ENCODE data around the gene NDUFB10. TPM values are rescaled to one million over a fixed set of nuclear protein-coding genes. Genes with fewer than 3 reads are reported as not detected.

The NDUFB10 gene
- total and polyA plus RNA-seq, 5 donors from 2014 or later, result 65.1 to 288 (median 193) TPM

- DNase-seq (peak in 2 of 3 donors; percentile 23 to 49), ATAC-seq (ENCODE audit: low read depth in 2 of 2) (peak in 1 of 2 donors; percentile 6)
- no peaks in the 10 kb centered on the region for H3K27me3 ChIP-seq (ENCODE audit: control insufficient read depth, insufficient read depth, low read length)
- peak overlapping the region; percentile 98 for H3K27ac ChIP-seq (ENCODE audit: insufficient read depth, low read length, poor library complexity, severe bottlenecking)
- peaks cover 52% of the 10 kb centered on the region for H3K4me1 ChIP-seq (ENCODE audit: control insufficient read depth, insufficient read depth, low read length, poor library complexity, severe bottlenecking)
- Mint-ChIP-seq H3K36me3 (peaks cover 18% of the 10 kb centered on the region), H3K4me1 (peaks cover 11 to 55% (median 32%) of the 10 kb centered on the region in 4 donors), H3K4me3 (peak overlapping the region; percentile 94 to 97 (median 96)), H3K27me3 (peaks cover 6% of the 10 kb centered on the region), H3K9me3 (peaks cover 0 to 4% (median 0%) of the 10 kb centered on the region in 7 donors), H3K27ac (peak overlapping the region; percentile 95 to 98 (median 97))
- H3K36me3 ChIP-seq (ENCODE audit: control insufficient read depth, insufficient read depth, low read length), result peaks cover 16% of the 10 kb centered on the region
- H3K9me3 ChIP-seq (ENCODE audit: control insufficient read depth in 2 of 2, low read length in 2 of 2), result no peaks in the 10 kb centered on the region
- H3K4me3 ChIP-seq (ENCODE audit: low read depth, low read length), result peak overlapping the region; percentile 74
Observed at GRCh38 chr16:1963806-1964505, 4.6 kb downstream of the NDUFB10 start.

- peaks cover 46% of the 10 kb centered on the region for H3K4me1 ChIP-seq (ENCODE audit: control insufficient read depth, insufficient read depth, low read length, poor library complexity, severe bottlenecking)
- Mint-ChIP-seq H3K9me3 (peaks cover 0 to 4% (median 0%) of the 10 kb centered on the region in 7 donors), H3K4me1 (peaks cover 11 to 50% (median 32%) of the 10 kb centered on the region in 4 donors), H3K27ac (peak within 1 kb of the TSS; percentile 97 to 98 (median 97)), H3K36me3 (peaks cover 18% of the 10 kb centered on the region), H3K4me3 (peak within 1 kb of the TSS; percentile 94 to 97 (median 96)), H3K27me3 (peaks cover 6% of the 10 kb centered on the region)
- H3K9me3 ChIP-seq (ENCODE audit: control insufficient read depth in 2 of 2, low read length in 2 of 2), result no peaks in the 10 kb centered on the region
- ATAC-seq (ENCODE audit: low read depth in 2 of 2), result peak; percentile 93 to 95
- H3K27me3 ChIP-seq (ENCODE audit: control insufficient read depth, insufficient read depth, low read length), result no peaks in the 10 kb centered on the region
- peak; percentile 98 to 99 (median 99) for DNase-seq
- H3K36me3 ChIP-seq (ENCODE audit: control insufficient read depth, insufficient read depth, low read length), result peaks cover 16% of the 10 kb centered on the region
- peak within 1 kb of the TSS; percentile 74 for H3K4me3 ChIP-seq (ENCODE audit: low read depth, low read length)
- H3K27ac ChIP-seq (ENCODE audit: insufficient read depth, low read length, poor library complexity, severe bottlenecking), result peak within 1 kb of the TSS; percentile 98
Observed at GRCh38 chr16:1964506-1965395, 5.4 kb downstream of the NDUFB10 start, which contains the start of gene RPS2. RPS2 (minus strand) TSS chr16:1964826; CDS start chr16:1964625, 201 bp downstream.

GRCh38 chr16:1965396-1966001, 6.2 kb downstream of the NDUFB10 start:
- H3K4me3 Mint-ChIP-seq, result peak overlapping the region; percentile 94 to 97 (median 96)
- peaks cover 39% of the 10 kb centered on the region for H3K4me1 ChIP-seq (ENCODE audit: control insufficient read depth, insufficient read depth, low read length, poor library complexity, severe bottlenecking)
- DNase-seq, result peak in 2 of 3 donors; percentile 29 to 34
- peaks cover 18% of the 10 kb centered on the region for H3K36me3 Mint-ChIP-seq
- H3K4me1 Mint-ChIP-seq, result peaks cover 8 to 48% (median 27%) of the 10 kb centered on the region in 4 donors
- peaks cover 16% of the 10 kb centered on the region for H3K36me3 ChIP-seq (ENCODE audit: control insufficient read depth, insufficient read depth, low read length)
- H3K4me3 ChIP-seq (ENCODE audit: low read depth, low read length), result peak overlapping the region; percentile 71
- H3K9me3 ChIP-seq (ENCODE audit: control insufficient read depth in 2 of 2, low read length in 2 of 2), result no peaks in the 10 kb centered on the region
- peak overlapping the region; percentile 70 to 97 (median 97) for H3K27ac Mint-ChIP-seq
- peaks cover 6% of the 10 kb centered on the region for H3K27me3 Mint-ChIP-seq
- ATAC-seq (ENCODE audit: low read depth in 2 of 2), result no peak
- H3K9me3 Mint-ChIP-seq, result peaks cover 0 to 3% (median 0%) of the 10 kb centered on the region in 7 donors
- no peaks in the 10 kb centered on the region for H3K27me3 ChIP-seq (ENCODE audit: control insufficient read depth, insufficient read depth, low read length)
- H3K27ac ChIP-seq (ENCODE audit: insufficient read depth, low read length, poor library complexity, severe bottlenecking), result peak overlapping the region; percentile 98

- Histone ChIP-seq H3K4me3 (ENCODE audit: low read depth, low read length) (peak within 1 kb of the TSS; percentile 71), H3K36me3 (ENCODE audit: control insufficient read depth, insufficient read depth, low read length) (peaks cover 14% of the 10 kb centered on the region), H3K27ac (ENCODE audit: insufficient read depth, low read length, poor library complexity, severe bottlenecking) (peak within 1 kb of the TSS; percentile 98), H3K27me3 (ENCODE audit: control insufficient read depth, insufficient read depth, low read length) (no peaks in the 10 kb centered on the region), H3K9me3 (ENCODE audit: control insufficient read depth in 2 of 2, low read length in 2 of 2) (no peaks in the 10 kb centered on the region), H3K4me1 (ENCODE audit: control insufficient read depth, insufficient read depth, low read length, poor library complexity, severe bottlenecking) (peaks cover 38% of the 10 kb centered on the region)
- Mint-ChIP-seq H3K27me3 (peaks cover 6% of the 10 kb centered on the region), H3K4me1 (peaks cover 3 to 47% (median 25%) of the 10 kb centered on the region in 4 donors), H3K9me3 (peaks cover 0 to 3% (median 0%) of the 10 kb centered on the region in 7 donors), H3K4me3 (peak within 1 kb of the TSS; percentile 94 to 97 (median 96)), H3K36me3 (peaks cover 13% of the 10 kb centered on the region), H3K27ac (peak within 1 kb of the TSS; percentile 69 to 97 (median 97))
- ATAC-seq (ENCODE audit: low read depth in 2 of 2) (no peak), DNase-seq (no peak)
Observed at GRCh38 chr16:1966460-1966859, 7.1 kb downstream of the NDUFB10 start, which contains the start of gene RNF151. RNF151 (plus strand) TSS chr16:1966856; CDS start chr16:1966882, 26 bp downstream.

- Mint-ChIP-seq H3K27me3 (peaks cover 17% of the 10 kb centered on the region), H3K4me3 (peak overlapping the region in 2 of 4 donors; percentile 35 to 82), H3K9me3 (peaks cover 0 to 1% (median 0%) of the 10 kb centered on the region in 7 donors), H3K36me3 (peaks cover 8% of the 10 kb centered on the region), H3K4me1 (peaks cover 6 to 44% (median 23%) of the 10 kb centered on the region in 4 donors), H3K27ac (no peak overlapping the region)
- no peak for DNase-seq
- Histone ChIP-seq H3K9me3 (ENCODE audit: control insufficient read depth in 2 of 2, low read length in 2 of 2) (no peaks in the 10 kb centered on the region), H3K4me3 (ENCODE audit: low read depth, low read length) (no peak overlapping the region), H3K4me1 (ENCODE audit: control insufficient read depth, insufficient read depth, low read length, poor library complexity, severe bottlenecking) (peaks cover 44% of the 10 kb centered on the region), H3K27ac (ENCODE audit: insufficient read depth, low read length, poor library complexity, severe bottlenecking) (no peak overlapping the region), H3K27me3 (ENCODE audit: control insufficient read depth, insufficient read depth, low read length) (no peaks in the 10 kb centered on the region), H3K36me3 (ENCODE audit: control insufficient read depth, insufficient read depth, low read length) (no peaks in the 10 kb centered on the region)
- no peak for ATAC-seq (ENCODE audit: low read depth in 2 of 2)
Observed at GRCh38 chr16:1968146-1968953, 9.0 kb downstream of the NDUFB10 start.

- Mint-ChIP-seq H3K27ac (peak within 1 kb of the TSS; percentile 94 to 99 (median 98)), H3K4me3 (peak within 1 kb of the TSS; percentile 91 to 98 (median 96)), H3K27me3 (peaks cover 14% of the 10 kb centered on the region), H3K4me1 (peaks cover 6 to 31% (median 11%) of the 10 kb centered on the region in 4 donors), H3K36me3 (peaks cover 6% of the 10 kb centered on the region), H3K9me3 (no peaks in the 10 kb centered on the region)
- Histone ChIP-seq H3K4me1 (ENCODE audit: control insufficient read depth, insufficient read depth, low read length, poor library complexity, severe bottlenecking) (peaks cover 24% of the 10 kb centered on the region), H3K27me3 (ENCODE audit: control insufficient read depth, insufficient read depth, low read length) (no peaks in the 10 kb centered on the region), H3K27ac (ENCODE audit: insufficient read depth, low read length, poor library complexity, severe bottlenecking) (peak within 1 kb of the TSS; percentile 92), H3K9me3 (ENCODE audit: control insufficient read depth in 2 of 2, low read length in 2 of 2) (no peaks in the 10 kb centered on the region), H3K36me3 (ENCODE audit: control insufficient read depth, insufficient read depth, low read length) (peaks cover 21% of the 10 kb centered on the region), H3K4me3 (ENCODE audit: low read depth, low read length) (peak within 1 kb of the TSS; percentile 81)
- DNase-seq (peak; percentile 95 to 98 (median 98)), ATAC-seq (ENCODE audit: low read depth in 2 of 2) (peak; percentile 97 to 98)
Observed at GRCh38 chr16:1971796-1972489, 12.6 kb downstream of the NDUFB10 start, which contains the start of gene TBL3. TBL3 (plus strand) TSS chr16:1972053; CDS start chr16:1972165, 112 bp downstream.
